ENCODE results near the gene PAM.

- TF ChIP-seq CTCF (IDR thresholded peaks at IDR 0.05; ENCODE audit: low read length) (no peak), EZH2 (optimal IDR thresholded peaks at IDR 0.05; ENCODE audit: low read depth, low read length) (no peak)
Observed at GRCh38 chr5:102876610-102877009, 121.5 kb downstream of the PAM start.

Measured in MM.1S (cell line).